Measurements from ENCODE around the gene QSOX2. TPM values are rescaled to one million over a fixed set of nuclear protein-coding genes. Genes with fewer than 3 reads are reported as not detected.

The QSOX2 gene
- total RNA-seq, 2 donors from 2014 or later = 24.1 to 26.2 TPM

- DNase-seq (ENCODE audit: low spot score in 2 of 2) (no peak), ATAC-seq (no peak)
- Mint-ChIP-seq H3K27ac (no peak overlapping the region), H3K9me3 (no peaks in the 10 kb centered on the region), H3K36me3 (no peaks in the 10 kb centered on the region)
Observed at GRCh38 chr9:136258786-136259516, 13.3 kb upstream of the QSOX2 start.

DNA sequence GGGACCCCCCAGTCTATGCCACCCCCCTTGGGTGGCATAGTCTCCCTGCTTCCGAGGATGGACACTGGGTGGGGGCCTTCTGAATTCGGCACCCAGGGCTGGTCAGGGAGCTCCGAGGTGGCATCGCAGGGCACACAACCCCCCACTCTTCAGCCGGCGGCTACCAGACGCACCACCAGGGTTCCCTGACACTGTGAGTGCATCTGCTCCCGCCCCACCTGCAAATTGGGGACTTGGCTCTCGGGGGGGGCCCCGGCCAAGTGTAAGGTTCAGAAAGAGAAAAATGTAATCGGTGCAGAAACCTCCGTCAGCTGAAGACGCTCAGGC lies 12.7 kb upstream of the QSOX2 start:
- no peak for ATAC-seq
- DNase-seq (ENCODE audit: low spot score in 2 of 2) = no peak
- no peaks in the 10 kb centered on the region for H3K36me3 Mint-ChIP-seq
- no peak overlapping the region for H3K27ac Mint-ChIP-seq
- H3K9me3 Mint-ChIP-seq = no peaks in the 10 kb centered on the region

- no peak for DNase-seq (ENCODE audit: low spot score in 2 of 2)
- ATAC-seq = no peak
- Mint-ChIP-seq H3K9me3 (no peaks in the 10 kb centered on the region), H3K27ac (no peak overlapping the region), H3K36me3 (no peaks in the 10 kb centered on the region)
Observed at GRCh38 chr9:136257381-136258298, 12.0 kb upstream of the QSOX2 start.

- Mint-ChIP-seq H3K27ac (no peak overlapping the region), H3K36me3 (no peaks in the 10 kb centered on the region), H3K9me3 (no peaks in the 10 kb centered on the region)
- ATAC-seq (no peak), DNase-seq (ENCODE audit: low spot score in 2 of 2) (no peak)
Observed at GRCh38 chr9:136255896-136256890, 10.6 kb upstream of the QSOX2 start.

GRCh38 chr9:136255166-136255538 lies 9.5 kb upstream of the QSOX2 start:
- ATAC-seq (no peak), DNase-seq (ENCODE audit: low spot score in 2 of 2) (no peak)
- Mint-ChIP-seq H3K36me3 (no peaks in the 10 kb centered on the region), H3K9me3 (no peaks in the 10 kb centered on the region), H3K27ac (peak overlapping the region in 1 of 2 donors; percentile 46)

DNA sequence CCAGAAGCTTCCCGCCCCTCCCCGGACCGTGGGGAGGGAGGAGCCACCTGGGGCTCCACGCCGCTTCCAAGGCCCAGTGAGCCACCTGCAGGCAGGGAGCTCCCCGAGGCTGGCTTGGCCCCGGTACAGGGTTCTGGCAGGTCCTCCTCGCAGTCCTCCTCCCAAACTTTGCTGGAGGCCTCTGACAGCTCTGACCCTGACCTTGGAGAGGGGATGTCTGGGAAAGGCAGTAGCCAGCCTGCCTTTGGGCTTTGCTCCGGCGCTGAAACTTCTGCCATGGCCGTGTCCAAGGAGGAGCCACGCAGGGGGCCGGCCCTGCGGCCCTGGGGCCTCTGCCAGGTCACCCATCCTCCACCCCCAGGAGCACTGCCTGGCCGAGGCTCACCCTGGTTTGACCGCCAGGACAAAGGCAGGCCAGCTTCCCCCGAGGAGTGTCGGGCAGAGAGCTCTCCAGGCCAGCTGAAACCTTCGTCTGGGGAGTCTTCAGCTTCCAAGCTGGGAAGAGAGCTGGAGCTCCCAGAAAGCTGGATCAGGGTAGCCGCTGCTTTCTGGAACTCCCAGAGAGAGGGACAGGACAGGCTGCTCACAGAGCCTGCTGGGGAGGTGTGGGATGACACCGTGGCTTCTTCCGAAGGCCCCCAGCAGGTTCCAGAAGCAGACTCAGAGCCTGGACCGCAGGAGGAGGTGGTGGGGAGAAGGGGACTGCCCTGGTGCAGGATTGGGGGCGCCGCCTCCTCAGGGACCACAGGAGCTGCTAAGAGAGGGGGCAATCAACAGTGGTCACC lies 9.0 kb upstream of the QSOX2 start:
- Mint-ChIP-seq H3K9me3 (no peaks in the 10 kb centered on the region), H3K27ac (peak overlapping the region in 1 of 2 donors; percentile 46), H3K36me3 (no peaks in the 10 kb centered on the region)
- DNase-seq (ENCODE audit: low spot score in 2 of 2) = no peak
- no peak for ATAC-seq

- H3K36me3 Mint-ChIP-seq = no peaks in the 10 kb centered on the region
- DNase-seq (ENCODE audit: low spot score in 2 of 2) (no peak), ATAC-seq (no peak)
- H3K27ac Mint-ChIP-seq = no peak overlapping the region
- H3K9me3 Mint-ChIP-seq = no peaks in the 10 kb centered on the region
Observed at GRCh38 chr9:136253246-136254130, 7.9 kb upstream of the QSOX2 start.

GRCh38 chr9:136252846-136253245 lies 7.2 kb upstream of the QSOX2 start:
- Mint-ChIP-seq H3K36me3 (no peaks in the 10 kb centered on the region), H3K27ac (no peak overlapping the region), H3K9me3 (no peaks in the 10 kb centered on the region)
- DNase-seq (ENCODE audit: low spot score in 2 of 2) = no peak
- ATAC-seq = no peak

DNA sequence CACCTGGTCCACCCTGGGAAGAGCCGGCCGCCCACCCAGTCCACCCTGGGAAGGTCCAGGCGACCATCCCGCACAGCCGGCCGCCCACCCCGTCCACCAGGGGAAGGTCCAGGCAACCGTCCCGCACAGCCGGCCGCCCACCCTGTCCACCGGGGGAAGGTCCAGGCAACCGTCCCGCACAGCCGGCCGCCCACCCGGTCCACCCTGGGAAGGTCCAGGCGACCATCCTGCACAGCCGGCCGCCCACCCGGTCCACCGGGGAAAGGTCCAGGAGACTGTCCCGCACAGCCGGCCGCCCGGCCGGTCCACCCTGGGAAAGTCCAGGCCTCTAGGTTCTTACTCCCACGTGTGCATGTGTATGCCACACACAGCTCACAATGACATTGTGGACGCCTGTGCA lies 6.7 kb upstream of the QSOX2 start:
- Mint-ChIP-seq H3K9me3 (no peaks in the 10 kb centered on the region), H3K36me3 (no peaks in the 10 kb centered on the region), H3K27ac (no peak overlapping the region)
- no peak for ATAC-seq
- no peak for DNase-seq (ENCODE audit: low spot score in 2 of 2)

DNA sequence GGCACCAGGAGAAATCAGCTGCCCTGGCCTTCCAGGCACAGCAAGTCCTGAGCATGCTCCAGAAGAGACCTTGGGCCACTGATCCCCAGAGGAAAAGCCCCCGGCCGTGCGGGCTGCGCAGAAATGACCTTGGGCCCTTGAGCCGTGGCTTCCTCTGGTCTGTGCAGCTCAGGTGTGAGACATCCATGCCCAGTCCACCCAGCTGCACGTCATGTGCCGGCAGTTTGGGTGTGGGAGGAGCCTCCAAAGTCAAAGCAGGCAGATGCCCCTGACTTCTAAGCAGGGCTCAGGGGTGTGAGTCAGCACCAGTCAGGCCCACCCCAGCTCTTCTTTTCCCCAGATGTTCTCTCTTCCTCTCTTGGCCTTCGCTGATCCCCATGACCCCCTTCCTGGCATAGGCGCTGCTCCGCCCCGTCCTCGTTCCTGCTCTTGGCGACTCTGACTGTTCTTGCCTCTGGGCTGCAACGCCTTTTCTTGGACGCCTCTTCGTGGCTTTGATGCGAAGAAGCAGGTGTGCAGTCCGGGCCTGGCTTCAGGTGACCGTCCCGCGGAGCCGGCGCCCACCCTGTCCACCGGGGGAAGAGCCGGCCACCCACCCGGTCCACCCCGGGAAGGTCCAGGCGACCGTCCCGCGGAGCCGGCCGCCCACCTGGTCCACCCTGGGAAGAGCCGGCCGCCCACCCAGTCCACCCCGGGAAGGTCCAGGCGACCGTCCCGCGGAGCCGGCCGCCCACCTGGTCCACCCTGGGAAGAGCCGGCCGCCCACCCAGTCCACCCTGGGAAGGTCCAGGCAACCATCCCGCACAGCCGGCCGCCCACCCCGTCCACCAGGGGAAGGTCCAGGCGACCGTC lies 5.9 kb upstream of the QSOX2 start:
- H3K27ac Mint-ChIP-seq = no peak overlapping the region
- no peak for ATAC-seq

DNA sequence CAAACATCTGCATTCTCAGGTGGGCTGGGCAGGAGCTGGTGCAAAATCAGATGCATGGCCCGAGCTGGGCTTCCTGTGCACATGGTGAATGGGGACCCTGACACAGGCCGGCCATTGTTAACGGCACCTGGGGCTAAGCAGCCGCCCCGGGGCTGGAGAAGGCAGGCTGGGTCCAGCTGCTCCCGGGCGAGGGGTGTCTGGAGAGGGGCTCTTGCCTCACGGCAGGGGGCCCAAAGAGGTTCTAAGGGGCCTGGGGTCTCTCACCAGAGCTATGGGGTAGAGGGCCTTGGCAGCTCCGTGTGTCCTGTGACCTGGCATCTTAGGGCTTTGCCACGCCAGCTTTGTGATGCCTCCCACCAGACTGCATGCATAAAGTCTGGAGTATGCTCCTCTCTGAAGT lies 5.1 kb upstream of the QSOX2 start:
- no peak overlapping the region for H3K27ac Mint-ChIP-seq

More for the DNA sequence above, 5.9 kb upstream of the QSOX2 start:
- no peak for DNase-seq (ENCODE audit: low spot score in 2 of 2)
- H3K9me3 Mint-ChIP-seq = no peaks in the 10 kb centered on the region
- no peaks in the 10 kb centered on the region for H3K36me3 Mint-ChIP-seq

GRCh38 chr9:136249877-136250559 lies 4.4 kb upstream of the QSOX2 start:
- ATAC-seq = no peak
- DNase-seq (ENCODE audit: low spot score in 2 of 2) = no peak
- Mint-ChIP-seq H3K36me3 (peaks cover 1 to 2% of the 10 kb centered on the region in 2 donors), H3K27ac (no peak overlapping the region), H3K9me3 (no peaks in the 10 kb centered on the region)

More for the DNA sequence above, 5.1 kb upstream of the QSOX2 start:
- ATAC-seq (no peak), DNase-seq (ENCODE audit: low spot score in 2 of 2) (no peak)
- Mint-ChIP-seq H3K9me3 (no peaks in the 10 kb centered on the region), H3K36me3 (no peaks in the 10 kb centered on the region)

DNA sequence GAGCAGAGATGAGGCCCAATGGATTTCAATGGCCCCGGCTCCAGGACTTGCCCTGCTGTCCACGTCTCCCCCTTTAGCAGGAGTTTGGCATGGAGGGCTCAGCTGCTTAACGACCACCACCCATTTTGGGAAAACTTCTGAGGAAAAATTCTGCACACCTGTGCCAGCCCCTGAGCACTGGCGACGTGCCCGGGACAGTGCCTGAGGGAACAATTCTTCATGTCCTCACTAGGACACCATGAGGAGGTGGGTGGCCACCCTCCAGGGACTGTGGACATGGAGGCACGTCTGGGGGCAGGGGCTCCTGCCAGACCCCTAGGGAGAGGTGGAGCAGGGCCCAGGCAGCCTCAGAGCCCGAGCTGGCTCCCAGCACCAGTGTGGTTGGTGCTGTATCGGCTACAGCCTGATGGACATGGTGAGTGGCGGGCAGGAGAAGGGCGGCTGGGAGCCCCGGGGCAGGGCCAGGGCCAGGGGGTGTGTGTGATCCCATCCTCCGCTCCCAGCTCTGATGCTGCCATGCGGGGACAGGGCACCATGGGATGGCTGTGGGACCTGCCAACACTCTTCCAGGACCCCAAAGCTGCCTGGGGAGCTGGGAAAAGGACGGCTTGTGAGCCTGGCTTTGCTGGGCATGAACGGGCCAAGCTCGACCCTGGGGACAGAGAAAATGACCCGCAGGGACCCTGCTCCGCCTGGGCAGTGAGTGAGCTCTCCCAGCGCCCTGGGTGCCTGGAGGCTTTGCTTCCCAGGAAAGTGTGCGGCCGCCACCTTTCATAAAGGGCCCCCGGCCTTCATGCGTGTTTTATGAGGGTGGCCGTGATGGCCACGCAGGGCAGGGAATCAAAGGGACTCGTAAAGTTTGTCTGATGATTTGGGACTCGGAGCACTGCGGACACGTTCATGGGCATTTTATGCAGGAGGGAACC lies 3.6 kb upstream of the QSOX2 start:
- H3K36me3 Mint-ChIP-seq = peaks cover 7 to 9% of the 10 kb centered on the region in 2 donors
- H3K9me3 Mint-ChIP-seq = no peaks in the 10 kb centered on the region
- no peak for DNase-seq (ENCODE audit: low spot score in 2 of 2)
- ATAC-seq = no peak
- no peak overlapping the region for H3K27ac Mint-ChIP-seq
